Measurements from ENCODE around the gene SLC10A7.

SLC10A7 gene

DNA sequence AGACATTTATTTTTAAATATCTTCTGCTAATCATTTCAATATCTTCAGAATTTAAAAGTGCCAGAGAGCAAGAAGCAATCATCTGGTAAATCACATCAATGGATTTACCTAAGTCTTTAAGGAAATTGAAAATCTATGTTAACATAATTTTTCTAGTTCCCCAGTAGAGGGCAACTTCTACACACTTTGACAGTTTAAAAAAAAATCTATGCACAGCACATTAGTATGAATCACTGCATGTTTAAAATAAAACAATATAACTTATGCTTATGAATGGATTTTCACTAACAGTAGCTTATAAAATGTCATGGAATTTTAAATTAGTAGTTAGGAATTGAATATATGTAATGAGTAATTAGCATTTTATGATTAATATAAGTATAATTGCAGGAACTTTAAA is 180.9 kb downstream of the SLC10A7 start:
- Histone ChIP-seq H3K4me3 (ENCODE audit: low read length) (no peak overlapping the region), H3K36me3 (ENCODE audit: control insufficient read depth, insufficient read depth, low read length) (no peaks in the 10 kb centered on the region), H3K9ac (ENCODE audit: low read length) (no peak overlapping the region), H3K4me1 (ENCODE audit: control insufficient read depth, insufficient read depth, low read length) (no peaks in the 10 kb centered on the region), H3K27ac (ENCODE audit: low read depth, low read length) (no peak overlapping the region), H3K27me3 (ENCODE audit: control insufficient read depth, insufficient read depth, low read length) (no peaks in the 10 kb centered on the region)

DNA sequence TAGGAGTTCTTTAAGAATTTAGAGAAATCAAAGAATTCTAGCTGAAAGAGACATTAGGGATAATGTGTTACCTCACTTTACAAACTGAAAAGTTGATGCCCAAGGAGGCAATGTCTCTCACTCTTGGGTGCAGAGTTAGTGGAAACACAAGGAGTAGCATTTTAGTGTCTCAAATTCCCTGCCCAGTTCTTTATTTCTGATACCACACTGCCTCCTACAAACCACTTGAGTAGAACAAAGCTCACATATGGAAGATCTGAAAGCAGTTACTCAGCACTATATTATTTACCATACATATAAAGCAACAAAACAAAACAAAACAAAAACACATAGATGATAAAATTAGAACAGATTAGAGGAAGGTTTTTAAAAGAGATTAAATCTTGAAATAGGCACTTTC is 183.2 kb downstream of the SLC10A7 start:
- no peak overlapping the region for H3K9ac ChIP-seq (ENCODE audit: low read length)
- no peaks in the 10 kb centered on the region for H3K4me1 ChIP-seq (ENCODE audit: control insufficient read depth, insufficient read depth, low read length)
- H3K27ac ChIP-seq (ENCODE audit: low read depth, low read length): no peak overlapping the region
- H3K36me3 ChIP-seq (ENCODE audit: control insufficient read depth, insufficient read depth, low read length): no peaks in the 10 kb centered on the region
- no peaks in the 10 kb centered on the region for H3K27me3 ChIP-seq (ENCODE audit: control insufficient read depth, insufficient read depth, low read length)
- no peak overlapping the region for H3K4me3 ChIP-seq (ENCODE audit: low read length)

DNA sequence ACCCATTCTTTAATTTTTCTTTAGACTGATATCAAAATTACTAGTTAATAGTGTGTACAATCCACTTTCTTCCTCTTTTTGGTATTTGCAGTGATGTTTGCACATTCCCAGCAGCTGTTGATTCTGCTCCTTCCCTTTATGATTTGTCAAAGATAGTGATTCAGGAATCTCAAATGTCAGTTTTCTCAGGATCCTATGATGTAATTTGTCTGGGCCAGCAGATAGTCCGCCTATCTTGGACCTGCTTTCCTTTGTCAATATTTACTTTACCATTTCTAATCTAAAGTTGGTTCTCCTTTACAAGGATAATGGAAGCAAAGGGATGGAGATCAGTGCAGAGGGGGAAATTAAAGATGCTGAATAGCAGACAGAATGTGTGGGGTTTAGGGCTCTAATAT is 185.3 kb downstream of the SLC10A7 start:
- Histone ChIP-seq H3K9ac (ENCODE audit: low read length) (no peak overlapping the region), H3K4me1 (ENCODE audit: control insufficient read depth, insufficient read depth, low read length) (no peaks in the 10 kb centered on the region), H3K4me3 (ENCODE audit: low read length) (no peak overlapping the region), H3K36me3 (ENCODE audit: control insufficient read depth, insufficient read depth, low read length) (no peaks in the 10 kb centered on the region), H3K27me3 (ENCODE audit: control insufficient read depth, insufficient read depth, low read length) (no peaks in the 10 kb centered on the region), H3K27ac (ENCODE audit: low read depth, low read length) (no peak overlapping the region)

DNA sequence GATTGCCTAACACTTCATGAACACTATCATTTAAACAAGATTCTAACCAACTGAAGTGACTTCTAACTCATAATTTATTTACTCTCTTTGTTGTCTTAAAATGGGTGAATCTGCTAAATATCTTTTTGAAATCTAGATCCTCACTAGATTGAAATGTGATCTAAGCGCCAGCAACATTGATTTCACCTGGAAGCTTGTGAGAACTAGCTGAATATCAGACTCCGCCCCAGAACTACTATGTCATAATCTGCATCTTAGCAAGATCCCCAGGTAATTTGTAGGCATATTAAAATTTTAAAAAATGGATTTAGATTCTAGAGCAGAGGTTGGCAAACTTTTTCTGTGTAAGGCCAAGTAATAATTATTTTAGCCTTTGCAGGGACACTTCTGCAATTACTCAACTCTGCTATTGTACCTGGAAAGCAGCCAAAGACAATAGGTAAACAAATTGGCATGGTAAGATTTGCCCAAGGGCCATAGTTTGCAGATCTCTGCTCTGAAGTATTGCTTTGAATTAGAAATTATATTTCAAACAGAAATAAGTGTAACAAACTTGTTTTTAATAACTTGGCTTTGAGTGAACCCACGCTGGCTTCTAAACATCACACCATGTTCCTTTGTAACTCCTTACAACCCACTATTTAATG is 185.9 kb downstream of the SLC10A7 start:
- no peaks in the 10 kb centered on the region for H3K27me3 ChIP-seq (ENCODE audit: control insufficient read depth, insufficient read depth, low read length)
- H3K4me1 ChIP-seq (ENCODE audit: control insufficient read depth, insufficient read depth, low read length): no peaks in the 10 kb centered on the region
- H3K4me3 ChIP-seq (ENCODE audit: low read length): no peak overlapping the region
- H3K36me3 ChIP-seq (ENCODE audit: control insufficient read depth, insufficient read depth, low read length): no peaks in the 10 kb centered on the region
- no peak overlapping the region for H3K9ac ChIP-seq (ENCODE audit: low read length)
- no peak overlapping the region for H3K27ac ChIP-seq (ENCODE audit: low read depth, low read length)

DNA sequence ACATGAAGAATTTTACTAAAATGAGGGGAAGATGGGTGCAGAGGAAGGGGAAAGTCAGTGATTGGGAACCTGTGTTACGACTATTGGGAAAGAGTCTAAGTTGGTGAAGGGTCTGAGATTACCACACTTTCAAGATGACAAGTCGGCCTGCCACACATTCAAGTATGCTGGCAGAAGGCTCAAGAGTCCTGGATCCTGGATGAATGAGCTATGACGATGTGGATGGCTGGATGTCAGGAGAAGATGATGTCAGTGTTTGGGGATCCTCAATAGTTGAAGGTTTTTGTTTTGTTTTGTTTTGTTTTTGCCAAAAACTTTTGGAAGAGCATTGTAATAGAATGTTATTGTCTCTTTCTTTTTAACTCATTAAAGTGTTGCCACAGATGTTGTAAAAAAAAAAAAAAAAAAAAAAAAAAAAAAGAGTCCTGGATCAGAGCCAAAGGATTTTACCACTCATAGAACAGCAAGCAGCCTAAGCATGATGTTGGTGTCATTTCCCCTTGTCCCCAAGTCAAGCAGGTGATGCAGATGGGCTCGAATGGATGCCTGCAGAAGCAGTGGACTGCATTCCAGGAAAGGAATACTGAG is 186.8 kb downstream of the SLC10A7 start:
- H3K9ac ChIP-seq (ENCODE audit: low read length): no peak overlapping the region
- H3K36me3 ChIP-seq (ENCODE audit: control insufficient read depth, insufficient read depth, low read length): no peaks in the 10 kb centered on the region
- no peaks in the 10 kb centered on the region for H3K27me3 ChIP-seq (ENCODE audit: control insufficient read depth, insufficient read depth, low read length)
- H3K27ac ChIP-seq (ENCODE audit: low read depth, low read length): no peak overlapping the region
- no peak overlapping the region for H3K4me3 ChIP-seq (ENCODE audit: low read length)
- no peaks in the 10 kb centered on the region for H3K4me1 ChIP-seq (ENCODE audit: control insufficient read depth, insufficient read depth, low read length)

DNA sequence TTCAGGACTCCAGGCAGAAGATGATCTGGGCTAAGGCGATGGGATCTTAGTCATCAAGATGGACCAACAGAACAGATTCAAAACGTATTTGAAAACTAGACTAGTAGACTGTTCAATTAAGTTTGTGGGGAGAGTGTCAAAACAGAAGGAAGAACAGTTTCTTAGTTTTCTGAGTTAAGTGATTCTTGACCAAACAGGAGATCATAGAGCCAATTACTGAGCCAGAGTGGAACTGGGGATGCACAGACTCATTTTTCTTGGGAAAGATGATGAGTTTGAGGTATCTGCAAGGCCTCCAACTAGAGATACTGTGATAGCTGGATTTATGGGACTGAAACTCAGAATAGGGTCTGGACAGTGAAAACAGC is 187.9 kb downstream of the SLC10A7 start:
- Histone ChIP-seq H3K9ac (ENCODE audit: low read length) (no peak overlapping the region), H3K27me3 (ENCODE audit: control insufficient read depth, insufficient read depth, low read length) (no peaks in the 10 kb centered on the region), H3K36me3 (ENCODE audit: control insufficient read depth, insufficient read depth, low read length) (no peaks in the 10 kb centered on the region), H3K27ac (ENCODE audit: low read depth, low read length) (no peak overlapping the region), H3K4me3 (ENCODE audit: low read length) (no peak overlapping the region), H3K4me1 (ENCODE audit: control insufficient read depth, insufficient read depth, low read length) (no peaks in the 10 kb centered on the region)

DNA sequence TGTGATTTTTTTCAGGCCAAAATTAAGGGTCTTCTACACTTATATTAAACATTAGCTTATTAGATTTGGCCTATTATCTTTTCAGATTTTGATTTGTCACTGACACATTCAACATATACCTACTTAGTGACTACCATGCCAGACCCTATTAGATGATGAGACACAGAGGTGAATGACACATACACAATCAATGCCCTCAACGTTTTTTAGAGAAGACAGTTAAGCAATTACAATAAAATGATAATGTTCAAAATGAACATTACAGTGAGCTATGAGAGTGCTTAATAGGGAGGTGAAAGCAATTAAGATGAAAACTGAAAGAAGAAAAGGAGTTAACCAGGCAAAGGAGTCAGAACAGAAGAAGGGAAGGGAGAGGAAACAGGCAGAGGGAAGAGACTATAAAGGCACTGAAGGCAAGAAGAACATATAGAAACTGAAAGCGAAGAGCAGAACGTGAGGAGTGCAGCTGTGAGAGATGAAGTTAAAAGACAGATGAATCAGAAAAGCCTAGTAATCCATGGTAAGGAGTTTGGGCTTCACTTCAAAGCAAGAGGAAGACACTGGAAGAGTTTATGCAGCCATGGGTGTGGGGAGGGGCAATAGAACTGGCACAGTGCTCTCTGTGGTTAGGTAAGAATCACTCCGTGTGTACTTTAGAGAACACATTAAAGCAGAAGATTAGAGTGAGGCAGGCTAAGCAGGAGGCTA is 188.4 kb downstream of the SLC10A7 start:
- no peak overlapping the region for H3K4me3 ChIP-seq (ENCODE audit: low read length)
- H3K9ac ChIP-seq (ENCODE audit: low read length): no peak overlapping the region
- H3K36me3 ChIP-seq (ENCODE audit: control insufficient read depth, insufficient read depth, low read length): no peaks in the 10 kb centered on the region
- no peaks in the 10 kb centered on the region for H3K27me3 ChIP-seq (ENCODE audit: control insufficient read depth, insufficient read depth, low read length)
- no peak overlapping the region for H3K27ac ChIP-seq (ENCODE audit: low read depth, low read length)
- H3K4me1 ChIP-seq (ENCODE audit: control insufficient read depth, insufficient read depth, low read length): no peaks in the 10 kb centered on the region

DNA sequence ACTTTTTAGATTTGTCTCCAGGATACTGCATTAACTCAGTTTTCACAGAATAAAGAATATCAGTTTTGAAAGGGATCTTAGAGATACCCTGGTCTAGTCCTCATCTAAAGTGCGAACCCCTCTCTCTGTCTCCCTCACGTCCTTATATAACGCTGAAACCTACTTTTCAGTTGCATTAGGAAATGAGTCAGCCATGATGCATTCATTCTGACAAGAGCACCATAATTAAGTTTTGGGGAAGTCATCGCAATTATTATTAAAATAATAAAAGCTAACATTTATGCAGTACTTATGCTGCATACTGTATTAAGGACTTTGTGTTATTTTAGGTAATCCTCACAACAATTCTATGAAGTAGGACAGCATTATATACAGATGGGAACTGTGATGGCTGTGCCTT is 191.3 kb downstream of the SLC10A7 start:
- Histone ChIP-seq H3K9ac (ENCODE audit: low read length) (no peak overlapping the region), H3K27me3 (ENCODE audit: control insufficient read depth, insufficient read depth, low read length) (no peaks in the 10 kb centered on the region), H3K36me3 (ENCODE audit: control insufficient read depth, insufficient read depth, low read length) (no peaks in the 10 kb centered on the region), H3K27ac (ENCODE audit: low read depth, low read length) (no peak overlapping the region), H3K4me1 (ENCODE audit: control insufficient read depth, insufficient read depth, low read length) (no peaks in the 10 kb centered on the region), H3K4me3 (ENCODE audit: low read length) (no peak overlapping the region)

DNA sequence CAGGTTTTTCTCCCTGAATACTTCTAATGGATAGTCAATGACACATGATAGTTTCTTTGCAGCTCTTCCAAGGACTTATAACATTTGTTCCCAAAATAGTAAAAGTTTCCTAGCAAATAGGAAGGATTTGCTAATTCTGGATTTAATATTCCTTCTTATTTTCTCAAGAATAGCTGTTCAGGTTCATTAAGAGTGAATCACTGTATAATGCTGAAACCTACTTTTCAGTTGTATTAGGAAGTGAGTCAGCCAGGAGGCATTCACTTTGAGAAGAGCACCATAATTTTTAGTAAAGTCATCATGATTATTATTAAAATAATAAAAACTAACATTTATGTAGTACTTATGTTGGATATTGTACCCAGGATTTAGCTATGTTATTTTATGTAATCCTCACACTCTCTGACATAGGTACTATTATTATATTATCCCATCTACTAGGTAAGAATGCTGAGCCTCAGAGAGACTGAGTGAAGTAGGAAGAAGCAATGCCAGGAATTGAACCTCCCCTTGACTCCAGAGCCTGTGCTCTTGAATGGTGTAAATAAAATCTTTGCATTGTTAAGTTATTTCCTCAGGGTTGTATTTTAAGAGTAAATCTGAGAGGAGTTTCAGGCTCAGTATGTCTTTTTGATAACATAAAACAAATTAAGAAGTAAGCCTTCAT is 192.6 kb downstream of the SLC10A7 start:
- Histone ChIP-seq H3K36me3 (ENCODE audit: control insufficient read depth, insufficient read depth, low read length) (no peaks in the 10 kb centered on the region), H3K27me3 (ENCODE audit: control insufficient read depth, insufficient read depth, low read length) (no peaks in the 10 kb centered on the region), H3K9ac (ENCODE audit: low read length) (no peak overlapping the region), H3K27ac (ENCODE audit: low read depth, low read length) (no peak overlapping the region), H3K4me1 (ENCODE audit: control insufficient read depth, insufficient read depth, low read length) (no peaks in the 10 kb centered on the region), H3K4me3 (ENCODE audit: low read length) (no peak overlapping the region)

DNA sequence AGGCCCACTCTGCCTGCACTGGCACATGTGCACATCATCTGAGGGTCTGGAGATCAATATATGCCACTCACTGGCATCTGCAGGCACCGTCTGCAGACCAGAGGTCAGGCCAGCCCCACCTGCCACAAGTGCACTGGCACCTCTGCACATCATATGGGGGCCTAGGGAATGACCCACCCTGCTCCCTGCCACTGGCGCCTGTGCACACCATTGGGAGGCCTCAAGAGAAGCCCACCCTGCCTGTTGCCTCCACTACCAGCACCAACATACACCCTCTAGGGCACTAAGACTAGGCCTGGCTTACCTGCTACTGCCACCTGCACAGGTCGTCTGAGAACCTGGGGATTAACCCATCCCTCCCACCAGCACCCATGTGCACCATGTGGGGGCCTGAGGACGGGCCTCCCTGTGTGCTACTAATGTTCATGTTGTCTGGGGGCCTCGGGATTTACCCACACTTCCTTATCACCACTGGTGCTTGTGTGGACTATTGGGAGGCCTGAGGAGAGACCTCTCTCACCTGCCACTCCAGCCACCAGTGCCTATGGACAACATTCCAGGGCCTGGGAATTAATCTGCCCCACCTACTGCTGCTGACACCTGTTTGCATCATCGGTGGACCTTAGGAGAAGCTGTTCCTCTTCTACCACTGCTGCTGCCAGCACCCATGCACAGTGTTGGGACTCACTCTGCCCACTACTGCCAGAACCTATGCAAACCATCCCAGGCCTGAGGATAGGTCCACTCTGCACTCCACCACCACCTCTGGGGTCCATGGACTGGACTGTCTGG is 193.7 kb downstream of the SLC10A7 start:
- Histone ChIP-seq H3K4me1 (ENCODE audit: control insufficient read depth, insufficient read depth, low read length) (no peaks in the 10 kb centered on the region), H3K27ac (ENCODE audit: low read depth, low read length) (no peak overlapping the region), H3K9ac (ENCODE audit: low read length) (no peak overlapping the region), H3K27me3 (ENCODE audit: control insufficient read depth, insufficient read depth, low read length) (no peaks in the 10 kb centered on the region), H3K36me3 (ENCODE audit: control insufficient read depth, insufficient read depth, low read length) (no peaks in the 10 kb centered on the region), H3K4me3 (ENCODE audit: low read length) (no peak overlapping the region)

DNA sequence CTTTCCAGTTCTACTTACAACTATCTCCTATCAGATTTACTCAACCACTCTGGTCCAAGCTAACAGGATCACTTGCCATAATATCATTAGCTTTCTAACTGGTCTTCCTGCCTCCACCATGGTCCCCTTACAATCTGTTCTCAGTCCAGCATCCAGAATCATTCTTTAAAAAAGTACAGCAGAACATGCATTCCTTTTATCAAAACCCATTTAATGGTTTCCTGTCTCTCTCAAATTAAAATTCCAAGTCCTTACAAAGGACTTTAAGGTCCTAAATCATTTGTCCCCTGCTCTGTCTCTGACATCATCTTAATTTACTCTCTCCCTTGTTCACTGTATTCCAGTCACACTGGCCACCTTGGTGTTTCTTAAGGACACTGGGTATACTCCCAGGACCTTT is 202.8 kb downstream of the SLC10A7 start:
- no peaks in the 10 kb centered on the region for H3K36me3 ChIP-seq (ENCODE audit: control insufficient read depth, insufficient read depth, low read length)
- H3K9ac ChIP-seq (ENCODE audit: low read length): no peak overlapping the region
- no peaks in the 10 kb centered on the region for H3K27me3 ChIP-seq (ENCODE audit: control insufficient read depth, insufficient read depth, low read length)
- H3K4me3 ChIP-seq (ENCODE audit: low read length): no peak overlapping the region
- no peaks in the 10 kb centered on the region for H3K4me1 ChIP-seq (ENCODE audit: control insufficient read depth, insufficient read depth, low read length)
- H3K27ac ChIP-seq (ENCODE audit: low read depth, low read length): no peak overlapping the region

DNA sequence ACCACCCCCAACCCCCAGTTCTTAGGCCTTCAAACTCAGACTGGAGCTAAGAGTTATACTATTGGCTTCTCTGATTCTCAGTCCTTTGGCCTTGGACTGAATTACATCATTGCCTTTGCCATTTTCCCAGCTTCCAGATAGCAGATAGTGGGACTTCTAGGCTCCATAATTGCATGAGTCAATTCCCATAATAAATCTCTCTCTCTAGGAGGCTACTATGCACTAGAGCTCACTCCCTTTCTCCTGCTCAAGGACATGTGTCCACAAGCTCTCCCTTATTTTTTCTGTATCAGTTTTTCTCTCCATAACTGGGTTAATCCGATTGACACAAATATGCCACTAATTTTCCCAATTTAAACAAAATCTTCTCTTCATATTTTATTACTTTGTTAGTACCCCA is 204.0 kb downstream of the SLC10A7 start:
- Histone ChIP-seq H3K27ac (ENCODE audit: low read depth, low read length) (no peak overlapping the region), H3K9ac (ENCODE audit: low read length) (no peak overlapping the region), H3K36me3 (ENCODE audit: control insufficient read depth, insufficient read depth, low read length) (no peaks in the 10 kb centered on the region), H3K27me3 (ENCODE audit: control insufficient read depth, insufficient read depth, low read length) (no peaks in the 10 kb centered on the region), H3K4me3 (ENCODE audit: low read length) (no peak overlapping the region), H3K4me1 (ENCODE audit: control insufficient read depth, insufficient read depth, low read length) (no peaks in the 10 kb centered on the region)
